CD14-positive monocyte (primary cell): ENCODE data around the gene SPATS2. TPM values are rescaled to one million over a fixed set of nuclear protein-coding genes. Genes with fewer than 3 reads are reported as not detected.

ENCODE experiments used
- DNase-seq, 3 donors: peaks; one replicate each; pipeline ENCODE4 v3.0.0-alpha.2; 2011 to 2022
- H2AFZ ChIP-seq: 2 replicates; pipeline ENCODE4 v1.6.0; 2012; ENCODE audit warnings: mild to moderate bottlenecking, low read depth, low read length, inconsistent platforms; ENCODE audit not compliant: insufficient read depth, poor library complexity, severe bottlenecking
- H3K27ac ChIP-seq, 2 donors: 1 replicate in 1 of 2; 2 replicates in 1 of 2; pipeline ENCODE4 v1.5.1; 2012 to 2013; ENCODE audit warnings: low read length in 2 of 2, control low read depth in 1 of 2, inconsistent platforms in 1 of 2, low read depth in 1 of 2, mild to moderate bottlenecking in 1 of 2
- H3K27me3 ChIP-seq, 2 donors: one replicate each; pipeline versions ENCODE4 v1.6.0 to v1.6.1; 2011 to 2013; ENCODE audit warnings: low read length in 2 of 2; ENCODE audit not compliant: control insufficient read depth in 2 of 2, insufficient read depth in 2 of 2
- H3K36me3 ChIP-seq, 2 donors: replicated peaks in 1 of 2; 1 replicate in 1 of 2; 2 replicates in 1 of 2; pipeline versions ENCODE4 v1.5.1 to v1.6.1; 2012 to 2013; ENCODE audit warnings: low read length in 2 of 2, control low read depth in 1 of 2, inconsistent platforms in 1 of 2, mild to moderate bottlenecking in 1 of 2; ENCODE audit not compliant: insufficient read depth in 2 of 2, control insufficient read depth in 1 of 2
- H3K4me1 ChIP-seq, 2 donors: 1 replicate in 1 of 2; 2 replicates in 1 of 2; pipeline versions ENCODE4 v1.5.1 to v1.6.1; 2012 to 2013; ENCODE audit warnings: low read length in 2 of 2, control low read depth in 1 of 2, inconsistent platforms in 1 of 2, mild to moderate bottlenecking in 1 of 2, moderate library complexity in 1 of 2; ENCODE audit not compliant: insufficient read depth in 2 of 2, control insufficient read depth in 1 of 2
- H3K4me2 ChIP-seq: replicated peaks from 2 replicates; pipeline ENCODE3; 2012; ENCODE audit warnings: low read length, moderate library complexity, mild to moderate bottlenecking; ENCODE audit not compliant: poor library complexity, severe bottlenecking; ENCODE audit errors: extremely low read depth
- H3K4me3 ChIP-seq, 3 experiments: fragments of 200-600 bp in 1 of 3; sonication (generic) in 1 of 3; replicated peaks in 1 of 3; 1 replicate in 2 of 3; 2 replicates in 1 of 3; pipeline ENCODE4 v1.5.1; 2011 to 2013; ENCODE audit warnings: low read length in 3 of 3, mild to moderate bottlenecking in 3 of 3, control low read depth in 2 of 3, low read depth in 2 of 3, inconsistent platforms in 1 of 3, moderate library complexity in 1 of 3
- H3K79me2 ChIP-seq: 2 replicates; pipeline ENCODE4 v1.6.0; 2012; ENCODE audit warnings: mild to moderate bottlenecking, control low read depth, inconsistent platforms, low read length, moderate library complexity; ENCODE audit not compliant: insufficient read depth
- H3K9ac ChIP-seq: 2 replicates; pipeline ENCODE4 v1.6.0; 2017; ENCODE audit warnings: low read length, mild to moderate bottlenecking; ENCODE audit not compliant: insufficient read depth, poor library complexity, severe bottlenecking
- H3K9me3 ChIP-seq, 2 donors: replicated peaks in 1 of 2; 1 replicate in 1 of 2; 2 replicates in 1 of 2; pipeline versions ENCODE4 v1.5.1 to v1.6.1; 2012 to 2013; ENCODE audit warnings: low read length in 2 of 2, control low read depth in 1 of 2; ENCODE audit not compliant: control insufficient read depth in 1 of 2, insufficient read depth in 1 of 2
- H4K20me1 ChIP-seq: 2 replicates; pipeline ENCODE4 v1.6.0; 2012; ENCODE audit warnings: mild to moderate bottlenecking, low read length, control low read depth, moderate library complexity; ENCODE audit not compliant: insufficient read depth
- H3K27ac Mint-ChIP-seq, 7 donors: one replicate each; pipeline ENCODE4 v1.8.0; 2020; ENCODE audit warnings: mild to moderate bottlenecking in 7 of 7, mixed read lengths in 7 of 7, moderate library complexity in 6 of 7, inconsistent platforms in 2 of 7
- H3K27me3 Mint-ChIP-seq, 3 donors: one replicate each; pipeline ENCODE4 v1.8.0; 2021 to 2022; ENCODE audit warnings: low read depth in 3 of 3, mild to moderate bottlenecking in 3 of 3, mixed read lengths in 3 of 3, moderate library complexity in 3 of 3, inconsistent platforms in 1 of 3
- H3K36me3 Mint-ChIP-seq, 2 donors: one replicate each; pipeline ENCODE4 v1.8.0; 2020; ENCODE audit warnings: mixed read lengths in 2 of 2, inconsistent platforms in 1 of 2, mild to moderate bottlenecking in 1 of 2
- H3K4me1 Mint-ChIP-seq: one replicate; pipeline ENCODE4 v1.8.0; 2020; ENCODE audit warnings: mild to moderate bottlenecking, mixed read lengths
- H3K4me3 Mint-ChIP-seq, 2 donors: one replicate each; pipeline ENCODE4 v1.8.0; 2020; ENCODE audit warnings: mild to moderate bottlenecking in 2 of 2, mixed read lengths in 2 of 2, moderate library complexity in 1 of 2
- H3K9me3 Mint-ChIP-seq, 7 donors: one replicate each; pipeline ENCODE4 v1.8.0; 2020 to 2022; ENCODE audit warnings: mixed read lengths in 7 of 7, mild to moderate bottlenecking in 6 of 7, moderate library complexity in 6 of 7, inconsistent platforms in 2 of 7
- WGBS: methylation state at CpG from one replicate; pipeline ENCODE4 v1.1.5; 2013; ENCODE audit warnings: missing lambda C conversion rate; ENCODE audit not compliant: insufficient coverage; 5-methylcytosine and 5-hydroxymethylcytosine counted together
- intact Hi-C, 2 donors: fragments of 100-400 bp; cut with micrococcal nuclease; formaldehyde crosslinking; loops; one replicate each; pipeline versions ENCODE4 v1.15.0 to v1.15.1; 2023
- polyA plus RNA-seq, 3 donors: library from polyadenylated mRNA; depleted of rRNA in 1 of 3; unstranded in 2 of 3; stranded (reverse) in 1 of 3; fragments of 300-500 nt in 2 of 3; fragments of >200 nt in 1 of 3; fragmentation: Illumina TruSeq in 2 of 3; gene quantifications; 1 replicate in 2 of 3; 2 replicates in 1 of 3; pipeline ENCODE4 v1.2.3, GENCODE V29; 2012 to 2021
- TF ChIP-seq, protein P1 (sequence below): fragments of 200-600 bp; IDR thresholded peaks from one replicate; pipeline ENCODE4 v1.8.0; 2022; ENCODE audit warnings: antibody characterized with exemption, mild to moderate bottlenecking

SPATS2 gene
- polyA plus RNA-seq, 3 donors = 1.1 to 3.2 (median 1.8) TPM

GRCh38 chr12:49503674-49504180, 136.5 kb downstream of the SPATS2 start:
- no peak overlapping the region for H3K27ac Mint-ChIP-seq
- Histone ChIP-seq H3K36me3 (peaks cover 0 to 6% of the 10 kb centered on the region in 2 donors), H3K9me3 (no peaks in the 10 kb centered on the region), H3K4me3 (no peak overlapping the region), H3K27me3 (no peaks in the 10 kb centered on the region), H3K79me2 (no peaks in the 10 kb centered on the region), H2AFZ (no peak overlapping the region), H3K27ac (no peak overlapping the region), H3K9ac (no peak overlapping the region), H4K20me1 (no peaks in the 10 kb centered on the region), H3K4me2 (no peak overlapping the region), H3K4me1 (no peaks in the 10 kb centered on the region)
- TF ChIP-seq, protein P1, sequence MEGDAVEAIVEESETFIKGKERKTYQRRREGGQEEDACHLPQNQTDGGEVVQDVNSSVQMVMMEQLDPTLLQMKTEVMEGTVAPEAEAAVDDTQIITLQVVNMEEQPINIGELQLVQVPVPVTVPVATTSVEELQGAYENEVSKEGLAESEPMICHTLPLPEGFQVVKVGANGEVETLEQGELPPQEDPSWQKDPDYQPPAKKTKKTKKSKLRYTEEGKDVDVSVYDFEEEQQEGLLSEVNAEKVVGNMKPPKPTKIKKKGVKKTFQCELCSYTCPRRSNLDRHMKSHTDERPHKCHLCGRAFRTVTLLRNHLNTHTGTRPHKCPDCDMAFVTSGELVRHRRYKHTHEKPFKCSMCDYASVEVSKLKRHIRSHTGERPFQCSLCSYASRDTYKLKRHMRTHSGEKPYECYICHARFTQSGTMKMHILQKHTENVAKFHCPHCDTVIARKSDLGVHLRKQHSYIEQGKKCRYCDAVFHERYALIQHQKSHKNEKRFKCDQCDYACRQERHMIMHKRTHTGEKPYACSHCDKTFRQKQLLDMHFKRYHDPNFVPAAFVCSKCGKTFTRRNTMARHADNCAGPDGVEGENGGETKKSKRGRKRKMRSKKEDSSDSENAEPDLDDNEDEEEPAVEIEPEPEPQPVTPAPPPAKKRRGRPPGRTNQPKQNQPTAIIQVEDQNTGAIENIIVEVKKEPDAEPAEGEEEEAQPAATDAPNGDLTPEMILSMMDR = no peak
- intact Hi-C loops = no loop called here
- H3K4me3 Mint-ChIP-seq = no peak overlapping the region
- peaks cover 0 to 2% (median 0%) of the 10 kb centered on the region in 7 donors for H3K9me3 Mint-ChIP-seq
- 98% methylated on average over 3 of the region's 5 CpGs for WGBS
- H3K4me1 Mint-ChIP-seq = no peaks in the 10 kb centered on the region
- no peaks in the 10 kb centered on the region for H3K27me3 Mint-ChIP-seq
- no peak for DNase-seq
- H3K36me3 Mint-ChIP-seq = peaks cover 13 to 24% of the 10 kb centered on the region in 2 donors

DNA sequence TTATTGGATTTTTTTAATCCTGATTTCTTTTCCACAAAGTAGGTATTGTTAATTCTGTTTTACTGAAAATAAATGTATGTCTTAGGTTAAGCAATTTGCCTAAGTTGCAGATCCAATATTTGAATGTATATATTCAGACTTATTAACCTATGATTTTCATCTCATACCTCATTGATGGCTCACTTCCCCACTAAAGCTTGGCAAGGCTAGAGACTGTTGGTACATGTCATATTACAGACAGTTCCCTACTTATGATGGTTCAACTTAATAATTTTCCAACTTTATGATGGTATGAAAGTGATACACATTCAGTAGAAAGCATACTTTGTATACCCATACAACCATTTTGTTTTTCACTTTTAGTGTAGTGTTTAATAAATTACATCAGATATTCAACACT, 138.4 kb downstream of the SPATS2 start:
- no peaks in the 10 kb centered on the region for H3K79me2 ChIP-seq
- no peak for DNase-seq
- intact Hi-C loops = no loop called here
- no peaks in the 10 kb centered on the region for H3K9me3 ChIP-seq
- H3K4me2 ChIP-seq = no peak overlapping the region
- no peak overlapping the region for H3K4me3 ChIP-seq
- TF ChIP-seq, protein P1 = no peak
- Mint-ChIP-seq H3K9me3 (peaks cover 0 to 2% (median 0%) of the 10 kb centered on the region in 7 donors), H3K36me3 (peaks cover 7 to 13% of the 10 kb centered on the region in 2 donors), H3K27ac (no peak overlapping the region), H3K27me3 (peaks cover 0 to 1% (median 0%) of the 10 kb centered on the region in 3 donors), H3K4me3 (no peak overlapping the region), H3K4me1 (peaks cover 4% of the 10 kb centered on the region)
- no peaks in the 10 kb centered on the region for H4K20me1 ChIP-seq
- no peaks in the 10 kb centered on the region for H3K36me3 ChIP-seq
- no peak overlapping the region for H3K9ac ChIP-seq
- H3K27me3 ChIP-seq = no peaks in the 10 kb centered on the region
- no peak overlapping the region for H2AFZ ChIP-seq
- no peak overlapping the region for H3K27ac ChIP-seq
- no peaks in the 10 kb centered on the region for H3K4me1 ChIP-seq
